ENCODE data around the gene LYSMD4. TPM values are rescaled to one million over a fixed set of nuclear protein-coding genes. Genes with fewer than 3 reads are reported as not detected.

The LYSMD4 gene
- total RNA-seq, 1 experiment from 2014 or later = 8.9 TPM

GRCh38 chr15:99732751-99733267 is 428 bp downstream of the LYSMD4 start:
- H2AFZ ChIP-seq (ENCODE audit: low read length) = peak overlapping the region; percentile 96
- no peaks in the 10 kb centered on the region for H4K20me1 ChIP-seq (ENCODE audit: low read length)
- CTCF ChIA-PET = interaction anchor here (0.6 to 1.0 kb wide), 6 partner anchors 11 to 651 kb away, joined by 4 to 23 read pairs (median 6); no protein-coding TSS in a partner anchor
- H3K9ac ChIP-seq (ENCODE audit: low read length) = peak overlapping the region; percentile 63
- H3K36me3 ChIP-seq (ENCODE audit: low read depth, low read length) = no peaks in the 10 kb centered on the region
- no peaks in the 10 kb centered on the region for H3K9me3 ChIP-seq (ENCODE audit: low read length)
- peak; percentile 4 for DNase-seq
- no peaks in the 10 kb centered on the region for H3F3A ChIP-seq (ENCODE audit: low read length, unreplicated experiment)
- H3K4me3 ChIP-seq (ENCODE audit: low read length) = peak overlapping the region; percentile 91
- intact Hi-C loops (cut with micrococcal nuclease) = loop anchor here (5.0 kb wide), 1 partner anchor 461 kb away; no protein-coding TSS in a partner anchor
- no TSS peak for BruUV-seq (replicated peaks)
- H3K27me3 ChIP-seq (ENCODE audit: low read length) = no peaks in the 10 kb centered on the region
- H3K9me2 ChIP-seq (replicated peaks; ENCODE audit: low read length) = no peaks in the 10 kb centered on the region
- peak; percentile 41 for ATAC-seq
- TF ChIP-seq EZH2 (IDR thresholded peaks at IDR 0.05; ENCODE audit: low read length, unreplicated experiment) (no peak), EZH2phosphoT487 (IDR thresholded peaks at IDR 0.05; ENCODE audit: borderline replicate concordance, low read length) (no peak)
- TF ChIP-seq, protein P1, sequence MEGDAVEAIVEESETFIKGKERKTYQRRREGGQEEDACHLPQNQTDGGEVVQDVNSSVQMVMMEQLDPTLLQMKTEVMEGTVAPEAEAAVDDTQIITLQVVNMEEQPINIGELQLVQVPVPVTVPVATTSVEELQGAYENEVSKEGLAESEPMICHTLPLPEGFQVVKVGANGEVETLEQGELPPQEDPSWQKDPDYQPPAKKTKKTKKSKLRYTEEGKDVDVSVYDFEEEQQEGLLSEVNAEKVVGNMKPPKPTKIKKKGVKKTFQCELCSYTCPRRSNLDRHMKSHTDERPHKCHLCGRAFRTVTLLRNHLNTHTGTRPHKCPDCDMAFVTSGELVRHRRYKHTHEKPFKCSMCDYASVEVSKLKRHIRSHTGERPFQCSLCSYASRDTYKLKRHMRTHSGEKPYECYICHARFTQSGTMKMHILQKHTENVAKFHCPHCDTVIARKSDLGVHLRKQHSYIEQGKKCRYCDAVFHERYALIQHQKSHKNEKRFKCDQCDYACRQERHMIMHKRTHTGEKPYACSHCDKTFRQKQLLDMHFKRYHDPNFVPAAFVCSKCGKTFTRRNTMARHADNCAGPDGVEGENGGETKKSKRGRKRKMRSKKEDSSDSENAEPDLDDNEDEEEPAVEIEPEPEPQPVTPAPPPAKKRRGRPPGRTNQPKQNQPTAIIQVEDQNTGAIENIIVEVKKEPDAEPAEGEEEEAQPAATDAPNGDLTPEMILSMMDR (conservative IDR thresholded peaks at IDR 0.05; ENCODE audit: low read depth, low read length) = no peak
- H3K4me2 ChIP-seq (ENCODE audit: low read length) = peak overlapping the region; percentile 100
- H3K27ac ChIP-seq (ENCODE audit: low read length) = no peak overlapping the region
- no peaks in the 10 kb centered on the region for H3K79me2 ChIP-seq (ENCODE audit: low read length)
- POLR2A ChIA-PET (ENCODE audit: unreplicated experiment) = interaction anchor here (0.6 to 0.7 kb wide), 3 partner anchors 128 to 613 kb away, joined by 5 to 10 read pairs (median 8); no protein-coding TSS in a partner anchor
- no peaks in the 10 kb centered on the region for H3K4me1 ChIP-seq (ENCODE audit: insufficient read depth, low read length)

DNA sequence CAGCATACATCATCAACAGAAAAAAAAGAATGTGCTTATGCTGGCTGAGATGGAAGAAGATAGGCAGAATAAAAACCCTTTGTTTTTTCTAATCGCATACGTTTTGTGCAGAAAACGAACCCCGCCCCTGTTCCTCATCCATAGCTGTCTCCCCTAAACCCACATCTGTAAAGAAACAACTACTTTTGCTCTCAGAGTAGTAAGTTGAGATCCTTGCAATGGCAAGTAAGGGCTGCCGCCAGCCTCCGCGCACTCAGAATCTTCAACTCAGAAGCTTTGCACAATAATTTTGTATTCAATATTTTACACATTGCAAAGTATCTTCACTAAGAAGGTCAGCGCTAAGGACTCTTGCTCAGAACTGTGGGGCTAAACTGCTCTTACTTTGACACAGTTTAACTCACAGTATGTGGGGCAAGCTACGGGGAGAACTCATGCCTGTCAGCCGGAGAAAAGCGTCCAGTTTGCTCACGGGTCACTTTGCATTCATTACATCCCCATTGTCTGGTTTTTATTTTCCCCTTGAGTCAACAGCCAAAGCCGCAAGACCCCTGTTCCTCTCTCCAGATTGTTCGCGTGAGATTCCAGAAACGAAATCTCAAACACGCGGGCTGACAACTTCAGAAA is 1.0 kb downstream of the LYSMD4 start:
- POLR2A ChIA-PET (ENCODE audit: unreplicated experiment) = no interaction called here
- DNase-seq (peak; percentile 8), ATAC-seq (no peak)
- TF ChIP-seq, protein P1 (conservative IDR thresholded peaks at IDR 0.05; ENCODE audit: low read depth, low read length) = no peak
- TF ChIP-seq EZH2phosphoT487 (IDR thresholded peaks at IDR 0.05; ENCODE audit: borderline replicate concordance, low read length) (no peak), EZH2 (IDR thresholded peaks at IDR 0.05; ENCODE audit: low read length, unreplicated experiment) (no peak)
- Histone ChIP-seq H3F3A (ENCODE audit: low read length, unreplicated experiment) (no peaks in the 10 kb centered on the region), H3K9me3 (ENCODE audit: low read length) (no peaks in the 10 kb centered on the region), H2AFZ (ENCODE audit: low read length) (peak overlapping the region; percentile 96), H3K4me3 (ENCODE audit: low read length) (peak overlapping the region; percentile 91), H3K27ac (ENCODE audit: low read length) (no peak overlapping the region), H3K27me3 (ENCODE audit: low read length) (no peaks in the 10 kb centered on the region), H3K4me2 (ENCODE audit: low read length) (peak overlapping the region; percentile 100), H3K4me1 (ENCODE audit: insufficient read depth, low read length) (no peaks in the 10 kb centered on the region), H3K9me2 (replicated peaks; ENCODE audit: low read length) (no peaks in the 10 kb centered on the region), H4K20me1 (ENCODE audit: low read length) (no peaks in the 10 kb centered on the region), H3K9ac (ENCODE audit: low read length) (peak overlapping the region; percentile 63), H3K36me3 (ENCODE audit: low read depth, low read length) (no peaks in the 10 kb centered on the region), H3K79me2 (ENCODE audit: low read length) (no peaks in the 10 kb centered on the region)
- BruUV-seq (replicated peaks) = TSS peak; percentile 41
- CTCF ChIA-PET = no interaction called here
- intact Hi-C loops (cut with micrococcal nuclease) = loop anchor here (5.0 kb wide), 1 partner anchor 460 kb away; no protein-coding TSS in a partner anchor

Data from PC-3 (cell line).